Neural progenitor cell (in vitro differentiated cells): ENCODE results near the gene PCDH9.

Source experiments
- CTCF ChIP-seq: fragments of 200-600 bp; sonication (generic); IDR thresholded peaks from 2 replicates; pipeline ENCODE4 v1.5.1; 2017; ENCODE audit warnings: antibody characterized with exemption, mild to moderate bottlenecking
- EZH2 ChIP-seq: fragments of 200-600 bp; sonication (generic); IDR thresholded peaks from 2 replicates; pipeline ENCODE4 v1.6.1; 2017; ENCODE audit warnings: antibody characterized with exemption, mild to moderate bottlenecking, moderate library complexity
- EZH2phosphoT487 ChIP-seq: fragments of 200-600 bp; sonication (generic); IDR thresholded peaks from 2 replicates; pipeline ENCODE4 v1.6.1; 2017; ENCODE audit warnings: antibody characterized with exemption

DNA sequence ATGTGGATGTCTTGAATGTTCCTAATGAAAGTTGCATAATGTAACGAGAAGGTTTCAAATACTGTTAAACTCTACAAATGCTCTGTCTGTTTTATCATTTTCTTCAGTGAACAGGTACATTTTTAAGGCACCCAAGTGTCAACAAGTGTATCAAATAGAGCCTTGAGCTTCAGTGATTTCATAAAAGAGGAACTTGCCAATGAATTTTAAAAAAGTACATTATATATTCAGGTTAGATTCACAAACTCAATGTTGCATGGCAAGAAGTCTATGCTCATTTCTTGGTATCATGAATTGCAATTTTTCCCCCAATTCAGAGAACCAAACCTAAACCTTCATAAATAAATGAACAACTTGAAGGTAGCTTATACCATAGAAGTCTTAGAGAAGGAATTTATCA lies 838.8 kb downstream of the PCDH9 start:
- TF ChIP-seq CTCF, result no peak
- no peak for TF ChIP-seq EZH2
- TF ChIP-seq EZH2phosphoT487, result no peak
